ENCODE data around the gene SLC35F2.
"Not testable (repeated sequence)": the region's sequence is repeated elsewhere in the genome, so short reads cannot be mapped to it uniquely, and the experiment has no call there.

Gene SLC35F2

GRCh38 chr11:107787733-107788132 is 70.9 kb downstream of the SLC35F2 start:
- DNase-seq = no peak

GRCh38 chr11:107785401-107785800 is 73.2 kb downstream of the SLC35F2 start:
- DNase-seq = no peak

GRCh38 chr11:107783121-107783520 is 75.5 kb downstream of the SLC35F2 start:
- no peak for DNase-seq

- DNase-seq = no peak
These were observed 77.8 kb downstream of the SLC35F2 start for GRCh38 chr11:107780775-107781174.

GRCh38 chr11:107780136-107780535 is 78.5 kb downstream of the SLC35F2 start:
- no peak for DNase-seq

GRCh38 chr11:107778839-107779517 is 79.6 kb downstream of the SLC35F2 start:
- no peak for DNase-seq

GRCh38 chr11:107777110-107777509 is 81.5 kb downstream of the SLC35F2 start:
- no peak for DNase-seq

- DNase-seq = no peak
These were observed 82.5 kb downstream of the SLC35F2 start for GRCh38 chr11:107776062-107776461.

GRCh38 chr11:107770551-107770951 is 88.0 kb downstream of the SLC35F2 start:
- no peak for DNase-seq

GRCh38 chr11:107769189-107769588 is 89.4 kb downstream of the SLC35F2 start:
- no peak for DNase-seq

GRCh38 chr11:107758719-107759355 is 99.8 kb downstream of the SLC35F2 start:
- not testable (repeated sequence) for DNase-seq

GRCh38 chr11:107757661-107758060 is 100.9 kb downstream of the SLC35F2 start:
- DNase-seq = no peak

- no peak for DNase-seq
These were observed 102.0 kb downstream of the SLC35F2 start for GRCh38 chr11:107756553-107756952.

- DNase-seq = no peak
These were observed 105.4 kb downstream of the SLC35F2 start for GRCh38 chr11:107752949-107753822.

GRCh38 chr11:107752508-107752907 is 106.1 kb downstream of the SLC35F2 start:
- no peak for DNase-seq

GRCh38 chr11:107751082-107751481 is 107.5 kb downstream of the SLC35F2 start:
- DNase-seq = no peak

- no peak for DNase-seq
These were observed 108.3 kb downstream of the SLC35F2 start for GRCh38 chr11:107750313-107750712.

GRCh38 chr11:107747622-107748021 is 111.0 kb downstream of the SLC35F2 start:
- no peak for DNase-seq

- no peak for DNase-seq
These were observed 113.9 kb downstream of the SLC35F2 start for GRCh38 chr11:107744736-107745135.

GRCh38 chr11:107743191-107743590 is 115.4 kb downstream of the SLC35F2 start:
- no peak for DNase-seq

GRCh38 chr11:107741044-107741823 is 117.4 kb downstream of the SLC35F2 start:
- no peak for DNase-seq

Data from right kidney (tissue), 1 donor.